ENCODE results near the gene GTF2E1. TPM values are rescaled to one million over a fixed set of nuclear protein-coding genes. Genes with fewer than 3 reads are reported as not detected.

GTF2E1 gene
- total RNA-seq, 1 experiment from 2014 or later: 22.2 TPM

DNA sequence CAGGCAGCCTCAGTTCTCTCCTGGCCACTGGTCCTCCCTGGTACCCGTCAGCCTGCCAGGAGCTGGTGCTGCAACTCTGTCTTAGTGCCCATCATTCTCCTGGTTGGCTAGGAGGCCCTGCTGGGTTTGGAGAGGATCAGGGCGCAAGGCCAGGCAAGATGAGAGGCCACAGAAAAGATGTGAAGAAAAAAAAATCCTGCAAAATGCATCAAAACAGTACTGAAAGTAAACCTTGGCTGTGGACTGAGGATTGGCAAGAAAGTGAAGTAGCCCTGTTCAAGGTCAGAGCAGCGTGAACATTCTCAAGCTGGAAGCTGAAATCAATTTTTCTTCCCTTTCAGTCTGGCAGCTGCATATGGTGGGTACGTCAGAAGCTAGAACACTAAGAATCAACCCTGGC is 74.2 kb downstream of the GTF2E1 start:
- TF ChIP-seq, protein P1, sequence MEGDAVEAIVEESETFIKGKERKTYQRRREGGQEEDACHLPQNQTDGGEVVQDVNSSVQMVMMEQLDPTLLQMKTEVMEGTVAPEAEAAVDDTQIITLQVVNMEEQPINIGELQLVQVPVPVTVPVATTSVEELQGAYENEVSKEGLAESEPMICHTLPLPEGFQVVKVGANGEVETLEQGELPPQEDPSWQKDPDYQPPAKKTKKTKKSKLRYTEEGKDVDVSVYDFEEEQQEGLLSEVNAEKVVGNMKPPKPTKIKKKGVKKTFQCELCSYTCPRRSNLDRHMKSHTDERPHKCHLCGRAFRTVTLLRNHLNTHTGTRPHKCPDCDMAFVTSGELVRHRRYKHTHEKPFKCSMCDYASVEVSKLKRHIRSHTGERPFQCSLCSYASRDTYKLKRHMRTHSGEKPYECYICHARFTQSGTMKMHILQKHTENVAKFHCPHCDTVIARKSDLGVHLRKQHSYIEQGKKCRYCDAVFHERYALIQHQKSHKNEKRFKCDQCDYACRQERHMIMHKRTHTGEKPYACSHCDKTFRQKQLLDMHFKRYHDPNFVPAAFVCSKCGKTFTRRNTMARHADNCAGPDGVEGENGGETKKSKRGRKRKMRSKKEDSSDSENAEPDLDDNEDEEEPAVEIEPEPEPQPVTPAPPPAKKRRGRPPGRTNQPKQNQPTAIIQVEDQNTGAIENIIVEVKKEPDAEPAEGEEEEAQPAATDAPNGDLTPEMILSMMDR (conservative IDR thresholded peaks at IDR 0.05): no peak
- no peak for TF ChIP-seq EZH2 (IDR thresholded peaks at IDR 0.05; ENCODE audit: low read depth)
- no peak overlapping the region for H3K4me3 ChIP-seq
- no peaks in the 10 kb centered on the region; the same call in 1 of the 2 replicates for H3K9me2 ChIP-seq (ENCODE audit: insufficient read depth)
- intact Hi-C loops (cut with micrococcal nuclease; ENCODE audit: unreplicated experiment): no loop called here
- no peak overlapping the region for H3K4me2 ChIP-seq
- no peaks in the 10 kb centered on the region for H3K9me3 ChIP-seq (ENCODE audit: insufficient read depth, low read depth)
- H4K20me1 ChIP-seq (ENCODE audit: insufficient read depth): no peaks in the 10 kb centered on the region
- no TSS peak for BruUV-seq (replicated peaks)
- H2AFZ ChIP-seq: no peak overlapping the region
- H3F3A ChIP-seq (ENCODE audit: insufficient read depth, low read depth): no peaks in the 10 kb centered on the region
- CTCF ChIA-PET: no interaction called here
- no peak for DNase-seq
- no peak overlapping the region for H3K27ac ChIP-seq
- no peaks in the 10 kb centered on the region for H3K79me2 ChIP-seq (ENCODE audit: low read depth)
- H3K4me1 ChIP-seq (replicated peaks; ENCODE audit: insufficient read depth): no peaks in the 10 kb centered on the region
- H3K36me3 ChIP-seq (ENCODE audit: low read depth): no peaks in the 10 kb centered on the region
- H3K27me3 ChIP-seq (ENCODE audit: insufficient read depth, low read depth): no peaks in the 10 kb centered on the region
- POLR2A ChIA-PET (ENCODE audit: unreplicated experiment): no interaction called here

DNA sequence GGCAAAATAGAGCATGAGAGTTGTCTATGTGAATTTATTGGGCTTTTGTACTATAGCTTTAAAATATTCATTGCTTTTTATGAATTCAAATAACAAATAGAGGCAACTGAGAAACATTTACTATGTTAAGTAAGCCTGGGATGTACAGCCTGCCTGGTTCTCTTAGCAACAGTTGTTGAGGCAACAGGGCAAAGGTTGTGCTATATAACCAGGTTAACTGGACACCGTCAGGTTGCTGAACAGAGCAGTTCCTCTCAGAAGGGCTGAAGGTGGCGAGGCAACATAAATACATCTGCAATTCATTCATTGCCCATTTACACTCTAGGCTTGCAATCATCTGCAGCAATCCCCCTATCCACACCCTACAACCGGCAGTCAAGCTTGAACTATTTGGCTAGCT is 78.2 kb downstream of the GTF2E1 start:
- no TSS peak for BruUV-seq (replicated peaks)
- Histone ChIP-seq H3K9me2 (ENCODE audit: insufficient read depth) (no peaks in the 10 kb centered on the region; the same call in 1 of the 2 replicates), H3K4me2 (no peak overlapping the region), H3K4me1 (replicated peaks; ENCODE audit: insufficient read depth) (no peaks in the 10 kb centered on the region), H3F3A (ENCODE audit: insufficient read depth, low read depth) (no peaks in the 10 kb centered on the region), H3K79me2 (ENCODE audit: low read depth) (no peaks in the 10 kb centered on the region), H3K27me3 (ENCODE audit: insufficient read depth, low read depth) (no peaks in the 10 kb centered on the region), H2AFZ (no peak overlapping the region), H3K4me3 (no peak overlapping the region), H3K9me3 (ENCODE audit: insufficient read depth, low read depth) (no peaks in the 10 kb centered on the region), H4K20me1 (ENCODE audit: insufficient read depth) (no peaks in the 10 kb centered on the region), H3K36me3 (ENCODE audit: low read depth) (no peaks in the 10 kb centered on the region), H3K27ac (no peak overlapping the region)
- intact Hi-C loops (cut with micrococcal nuclease; ENCODE audit: unreplicated experiment): no loop called here
- ChIA-PET POLR2A (ENCODE audit: unreplicated experiment) (no interaction called here), CTCF (no interaction called here)
- TF ChIP-seq, protein P1 (conservative IDR thresholded peaks at IDR 0.05): no peak
- no peak for TF ChIP-seq EZH2 (IDR thresholded peaks at IDR 0.05; ENCODE audit: low read depth)
- no peak for DNase-seq

DNA sequence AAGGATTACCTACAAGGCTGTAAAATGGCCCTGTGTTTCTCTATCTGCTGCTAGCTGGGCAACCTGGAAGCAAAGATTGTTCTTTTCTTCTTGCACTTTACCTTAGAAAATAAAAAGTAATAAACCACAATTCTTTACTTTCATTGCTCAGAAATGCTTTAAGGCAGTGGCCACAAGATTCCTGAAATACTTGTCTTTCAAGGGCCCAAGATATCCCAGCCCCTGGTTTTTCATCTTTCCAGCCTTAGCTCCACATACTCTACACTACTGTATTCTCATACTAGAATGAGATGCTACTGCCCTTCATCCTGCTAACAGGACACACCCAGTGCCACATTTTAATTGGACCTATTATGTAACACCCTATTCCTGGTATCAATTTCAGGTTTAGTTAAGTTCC is 78.9 kb downstream of the GTF2E1 start:
- H2AFZ ChIP-seq: no peak overlapping the region
- no peaks in the 10 kb centered on the region for H3K79me2 ChIP-seq (ENCODE audit: low read depth)
- ChIA-PET CTCF (no interaction called here), POLR2A (ENCODE audit: unreplicated experiment) (no interaction called here)
- H4K20me1 ChIP-seq (ENCODE audit: insufficient read depth): no peaks in the 10 kb centered on the region
- H3K9me3 ChIP-seq (ENCODE audit: insufficient read depth, low read depth): no peaks in the 10 kb centered on the region
- no TSS peak for BruUV-seq (replicated peaks)
- no peak for DNase-seq
- H3F3A ChIP-seq (ENCODE audit: insufficient read depth, low read depth): no peaks in the 10 kb centered on the region
- no peaks in the 10 kb centered on the region for H3K27me3 ChIP-seq (ENCODE audit: insufficient read depth, low read depth)
- H3K27ac ChIP-seq: no peak overlapping the region
- no peaks in the 10 kb centered on the region for H3K4me1 ChIP-seq (replicated peaks; ENCODE audit: insufficient read depth)
- H3K36me3 ChIP-seq (ENCODE audit: low read depth): no peaks in the 10 kb centered on the region
- no peak overlapping the region for H3K4me2 ChIP-seq
- H3K4me3 ChIP-seq: no peak overlapping the region
- H3K9me2 ChIP-seq (ENCODE audit: insufficient read depth): no peaks in the 10 kb centered on the region; the same call in 1 of the 2 replicates
- intact Hi-C loops (cut with micrococcal nuclease; ENCODE audit: unreplicated experiment): no loop called here
- TF ChIP-seq EZH2 (IDR thresholded peaks at IDR 0.05; ENCODE audit: low read depth): no peak
- TF ChIP-seq, protein P1 (conservative IDR thresholded peaks at IDR 0.05): no peak

Measured in PC-9 (cell line).